ENCODE data around the gene MAD1L1.

MAD1L1 gene

GRCh38 chr7:2049782-2050510 is 182.8 kb downstream of the MAD1L1 start:
- no peak for TF ChIP-seq CTCF (IDR thresholded peaks at IDR 0.05)
- Histone ChIP-seq H3K4me3 (ENCODE audit: low read depth in 1 of 2, low read length in 1 of 2) (no peak overlapping the region), H3K9me3 (no peaks in the 10 kb centered on the region), H3K27me3 (no peaks in the 10 kb centered on the region), H3K4me1 (ENCODE audit: control insufficient read depth in 1 of 2, insufficient read depth in 1 of 2, low read depth in 1 of 2, low read length in 1 of 2) (no peaks in the 10 kb centered on the region), H3K27ac (no peak overlapping the region), H3K36me3 (peaks cover 8% of the 10 kb centered on the region)

GRCh38 chr7:2049111-2049781 is 183.5 kb downstream of the MAD1L1 start:
- H3K9me3 ChIP-seq: no peaks in the 10 kb centered on the region
- no peaks in the 10 kb centered on the region for H3K4me1 ChIP-seq (ENCODE audit: control insufficient read depth in 1 of 2, insufficient read depth in 1 of 2, low read depth in 1 of 2, low read length in 1 of 2)
- H3K4me3 ChIP-seq (ENCODE audit: low read depth in 1 of 2, low read length in 1 of 2): no peak overlapping the region
- H3K27me3 ChIP-seq: no peaks in the 10 kb centered on the region
- H3K36me3 ChIP-seq: peaks cover 4% of the 10 kb centered on the region
- H3K27ac ChIP-seq: no peak overlapping the region
- no peak for TF ChIP-seq CTCF (IDR thresholded peaks at IDR 0.05)

- Histone ChIP-seq H3K36me3 (no peaks in the 10 kb centered on the region), H3K9me3 (no peaks in the 10 kb centered on the region), H3K27me3 (no peaks in the 10 kb centered on the region), H3K4me1 (ENCODE audit: control insufficient read depth in 1 of 2, insufficient read depth in 1 of 2, low read depth in 1 of 2, low read length in 1 of 2) (no peaks in the 10 kb centered on the region), H3K27ac (no peak overlapping the region), H3K4me3 (ENCODE audit: low read depth in 1 of 2, low read length in 1 of 2) (no peak overlapping the region)
- no peak for TF ChIP-seq CTCF (IDR thresholded peaks at IDR 0.05)
These were observed 184.2 kb downstream of the MAD1L1 start for GRCh38 chr7:2048531-2048930.

GRCh38 chr7:2048006-2048405 is 184.7 kb downstream of the MAD1L1 start:
- Histone ChIP-seq H3K4me1 (ENCODE audit: control insufficient read depth in 1 of 2, insufficient read depth in 1 of 2, low read depth in 1 of 2, low read length in 1 of 2) (no peaks in the 10 kb centered on the region), H3K27me3 (no peaks in the 10 kb centered on the region), H3K27ac (no peak overlapping the region), H3K36me3 (no peaks in the 10 kb centered on the region), H3K4me3 (ENCODE audit: low read depth in 1 of 2, low read length in 1 of 2) (no peak overlapping the region), H3K9me3 (no peaks in the 10 kb centered on the region)
- no peak for TF ChIP-seq CTCF (IDR thresholded peaks at IDR 0.05)

GRCh38 chr7:2046581-2047565 is 185.9 kb downstream of the MAD1L1 start:
- no peaks in the 10 kb centered on the region for H3K9me3 ChIP-seq
- no peaks in the 10 kb centered on the region for H3K27me3 ChIP-seq
- no peak overlapping the region for H3K4me3 ChIP-seq (ENCODE audit: low read depth in 1 of 2, low read length in 1 of 2)
- no peak overlapping the region for H3K27ac ChIP-seq
- no peaks in the 10 kb centered on the region for H3K4me1 ChIP-seq (ENCODE audit: control insufficient read depth in 1 of 2, insufficient read depth in 1 of 2, low read depth in 1 of 2, low read length in 1 of 2)
- no peaks in the 10 kb centered on the region for H3K36me3 ChIP-seq
- no peak for TF ChIP-seq CTCF (IDR thresholded peaks at IDR 0.05)
